H1 (cell line): ENCODE results near the gene GDPD2. TPM values are rescaled to one million over a fixed set of nuclear protein-coding genes. Genes with fewer than 3 reads are reported as not detected.

Experiments used
- POU5F1 ChIP-seq: IDR thresholded peaks from 2 replicates; pipeline ENCODE4 v1.6.1; 2011; ENCODE audit warnings: low read depth, mild to moderate bottlenecking, low read length, moderate library complexity
- polyA plus RNA-seq, 7 experiments: library from polyadenylated mRNA; depleted of rRNA in 3 of 7; stranded (reverse) in 5 of 7; unstranded in 2 of 7; fragments of >200 nt in 5 of 7; fragments of 200-250 nt in 2 of 7; gene quantifications; 1 replicate in 5 of 7; 2 replicates in 1 of 7; 4 replicates in 1 of 7; pipeline versions ENCODE4 v1.2.1 to v1.2.3, GENCODE V29; 2011 to 2013; ENCODE audit warnings: missing spikeins in 2 of 7, mixed read lengths in 2 of 7
- total RNA-seq: library from RNA; stranded (reverse); fragmentation: NEBNext Ultra II Directional; extraction: Animal tissue kit (Norgen Biotek cat#: 25700); gene quantifications from 2 replicates; pipeline ENCODE4 v1.2.1, GENCODE V29; 2021
- TF ChIP-seq, protein P1 (sequence below): fragments of 300-600 bp; sonication (generic); IDR thresholded peaks from 2 replicates; pipeline ENCODE4 v1.7.1; 2012; ENCODE audit warnings: low read length, moderate library complexity, mild to moderate bottlenecking, inconsistent platforms; ENCODE audit not compliant: insufficient replicate concordance

GDPD2 gene
- total and polyA plus RNA-seq, 2 of the 8 experiments (the other 6 are each of a cell fraction or from before 2014, with no cell fraction given) = 25.6 to 68.3 TPM

DNA sequence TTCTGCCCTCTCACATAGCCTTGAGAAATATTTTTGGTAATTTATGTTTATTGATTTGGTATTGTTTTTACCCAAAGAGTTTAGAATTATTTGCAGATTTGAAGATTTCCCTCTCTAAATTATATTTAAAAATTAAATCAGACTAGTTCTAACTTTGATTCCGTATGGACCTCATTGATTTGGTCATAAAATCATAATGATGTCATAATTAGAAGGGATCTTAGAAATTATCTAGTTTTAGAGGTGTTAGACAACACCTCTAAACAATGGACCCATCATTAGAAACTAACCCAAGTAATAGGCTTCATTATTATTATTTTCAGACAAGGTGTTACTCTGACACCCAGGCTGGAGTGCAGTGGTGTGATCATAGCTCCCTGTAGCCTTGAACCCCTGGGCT is 45.6 kb downstream of the GDPD2 start (continued):
- TF ChIP-seq, protein P1, sequence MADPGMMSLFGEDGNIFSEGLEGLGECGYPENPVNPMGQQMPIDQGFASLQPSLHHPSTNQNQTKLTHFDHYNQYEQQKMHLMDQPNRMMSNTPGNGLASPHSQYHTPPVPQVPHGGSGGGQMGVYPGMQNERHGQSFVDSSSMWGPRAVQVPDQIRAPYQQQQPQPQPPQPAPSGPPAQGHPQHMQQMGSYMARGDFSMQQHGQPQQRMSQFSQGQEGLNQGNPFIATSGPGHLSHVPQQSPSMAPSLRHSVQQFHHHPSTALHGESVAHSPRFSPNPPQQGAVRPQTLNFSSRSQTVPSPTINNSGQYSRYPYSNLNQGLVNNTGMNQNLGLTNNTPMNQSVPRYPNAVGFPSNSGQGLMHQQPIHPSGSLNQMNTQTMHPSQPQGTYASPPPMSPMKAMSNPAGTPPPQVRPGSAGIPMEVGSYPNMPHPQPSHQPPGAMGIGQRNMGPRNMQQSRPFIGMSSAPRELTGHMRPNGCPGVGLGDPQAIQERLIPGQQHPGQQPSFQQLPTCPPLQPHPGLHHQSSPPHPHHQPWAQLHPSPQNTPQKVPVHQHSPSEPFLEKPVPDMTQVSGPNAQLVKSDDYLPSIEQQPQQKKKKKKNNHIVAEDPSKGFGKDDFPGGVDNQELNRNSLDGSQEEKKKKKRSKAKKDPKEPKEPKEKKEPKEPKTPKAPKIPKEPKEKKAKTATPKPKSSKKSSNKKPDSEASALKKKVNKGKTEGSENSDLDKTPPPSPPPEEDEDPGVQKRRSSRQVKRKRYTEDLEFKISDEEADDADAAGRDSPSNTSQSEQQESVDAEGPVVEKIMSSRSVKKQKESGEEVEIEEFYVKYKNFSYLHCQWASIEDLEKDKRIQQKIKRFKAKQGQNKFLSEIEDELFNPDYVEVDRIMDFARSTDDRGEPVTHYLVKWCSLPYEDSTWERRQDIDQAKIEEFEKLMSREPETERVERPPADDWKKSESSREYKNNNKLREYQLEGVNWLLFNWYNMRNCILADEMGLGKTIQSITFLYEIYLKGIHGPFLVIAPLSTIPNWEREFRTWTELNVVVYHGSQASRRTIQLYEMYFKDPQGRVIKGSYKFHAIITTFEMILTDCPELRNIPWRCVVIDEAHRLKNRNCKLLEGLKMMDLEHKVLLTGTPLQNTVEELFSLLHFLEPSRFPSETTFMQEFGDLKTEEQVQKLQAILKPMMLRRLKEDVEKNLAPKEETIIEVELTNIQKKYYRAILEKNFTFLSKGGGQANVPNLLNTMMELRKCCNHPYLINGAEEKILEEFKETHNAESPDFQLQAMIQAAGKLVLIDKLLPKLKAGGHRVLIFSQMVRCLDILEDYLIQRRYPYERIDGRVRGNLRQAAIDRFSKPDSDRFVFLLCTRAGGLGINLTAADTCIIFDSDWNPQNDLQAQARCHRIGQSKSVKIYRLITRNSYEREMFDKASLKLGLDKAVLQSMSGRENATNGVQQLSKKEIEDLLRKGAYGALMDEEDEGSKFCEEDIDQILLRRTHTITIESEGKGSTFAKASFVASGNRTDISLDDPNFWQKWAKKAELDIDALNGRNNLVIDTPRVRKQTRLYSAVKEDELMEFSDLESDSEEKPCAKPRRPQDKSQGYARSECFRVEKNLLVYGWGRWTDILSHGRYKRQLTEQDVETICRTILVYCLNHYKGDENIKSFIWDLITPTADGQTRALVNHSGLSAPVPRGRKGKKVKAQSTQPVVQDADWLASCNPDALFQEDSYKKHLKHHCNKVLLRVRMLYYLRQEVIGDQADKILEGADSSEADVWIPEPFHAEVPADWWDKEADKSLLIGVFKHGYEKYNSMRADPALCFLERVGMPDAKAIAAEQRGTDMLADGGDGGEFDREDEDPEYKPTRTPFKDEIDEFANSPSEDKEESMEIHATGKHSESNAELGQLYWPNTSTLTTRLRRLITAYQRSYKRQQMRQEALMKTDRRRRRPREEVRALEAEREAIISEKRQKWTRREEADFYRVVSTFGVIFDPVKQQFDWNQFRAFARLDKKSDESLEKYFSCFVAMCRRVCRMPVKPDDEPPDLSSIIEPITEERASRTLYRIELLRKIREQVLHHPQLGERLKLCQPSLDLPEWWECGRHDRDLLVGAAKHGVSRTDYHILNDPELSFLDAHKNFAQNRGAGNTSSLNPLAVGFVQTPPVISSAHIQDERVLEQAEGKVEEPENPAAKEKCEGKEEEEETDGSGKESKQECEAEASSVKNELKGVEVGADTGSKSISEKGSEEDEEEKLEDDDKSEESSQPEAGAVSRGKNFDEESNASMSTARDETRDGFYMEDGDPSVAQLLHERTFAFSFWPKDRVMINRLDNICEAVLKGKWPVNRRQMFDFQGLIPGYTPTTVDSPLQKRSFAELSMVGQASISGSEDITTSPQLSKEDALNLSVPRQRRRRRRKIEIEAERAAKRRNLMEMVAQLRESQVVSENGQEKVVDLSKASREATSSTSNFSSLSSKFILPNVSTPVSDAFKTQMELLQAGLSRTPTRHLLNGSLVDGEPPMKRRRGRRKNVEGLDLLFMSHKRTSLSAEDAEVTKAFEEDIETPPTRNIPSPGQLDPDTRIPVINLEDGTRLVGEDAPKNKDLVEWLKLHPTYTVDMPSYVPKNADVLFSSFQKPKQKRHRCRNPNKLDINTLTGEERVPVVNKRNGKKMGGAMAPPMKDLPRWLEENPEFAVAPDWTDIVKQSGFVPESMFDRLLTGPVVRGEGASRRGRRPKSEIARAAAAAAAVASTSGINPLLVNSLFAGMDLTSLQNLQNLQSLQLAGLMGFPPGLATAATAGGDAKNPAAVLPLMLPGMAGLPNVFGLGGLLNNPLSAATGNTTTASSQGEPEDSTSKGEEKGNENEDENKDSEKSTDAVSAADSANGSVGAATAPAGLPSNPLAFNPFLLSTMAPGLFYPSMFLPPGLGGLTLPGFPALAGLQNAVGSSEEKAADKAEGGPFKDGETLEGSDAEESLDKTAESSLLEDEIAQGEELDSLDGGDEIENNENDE = no peak
- no peak for TF ChIP-seq POU5F1
